Sigmoid colon (tissue), 3 donors: ENCODE measurements around the gene HOXB8.

Source experiments
- CTCF ChIP-seq, 4 experiments: fragments of 450-650 bp in 3 of 4; fragments of 200-600 bp in 1 of 4; IDR thresholded peaks; one replicate each; pipeline ENCODE4 v1.5.1; 2016 to 2019; ENCODE audit warnings: antibody characterized with exemption in 4 of 4, mild to moderate bottlenecking in 3 of 4, moderate library complexity in 2 of 4
- POLR2A ChIP-seq, 2 donors: fragments of 450-650 bp; IDR thresholded peaks; one replicate each; pipeline ENCODE4 v1.6.1; 2016; ENCODE audit warnings: antibody characterized with exemption in 2 of 2, mild to moderate bottlenecking in 2 of 2, moderate library complexity in 2 of 2

- TF ChIP-seq CTCF (IDR thresholded peaks at IDR 0.05) = no peak
- TF ChIP-seq POLR2A (IDR thresholded peaks at IDR 0.05) = no peak
These were observed 3.9 kb downstream of the HOXB8 start for GRCh38 chr17:48611213-48611612.
